ENCODE results near the gene SHISA5.
A peak's percentile ranks its signal among the peaks of the same experiment; 100 is the strongest.
"Not testable (repeated sequence)": the region's sequence is repeated elsewhere in the genome, so short reads cannot be mapped to it uniquely, and the experiment has no call there.

Gene SHISA5
- 35.1 to 109 (median 70.1) reads per million in 18 experiments for total RNA-seq

DNA sequence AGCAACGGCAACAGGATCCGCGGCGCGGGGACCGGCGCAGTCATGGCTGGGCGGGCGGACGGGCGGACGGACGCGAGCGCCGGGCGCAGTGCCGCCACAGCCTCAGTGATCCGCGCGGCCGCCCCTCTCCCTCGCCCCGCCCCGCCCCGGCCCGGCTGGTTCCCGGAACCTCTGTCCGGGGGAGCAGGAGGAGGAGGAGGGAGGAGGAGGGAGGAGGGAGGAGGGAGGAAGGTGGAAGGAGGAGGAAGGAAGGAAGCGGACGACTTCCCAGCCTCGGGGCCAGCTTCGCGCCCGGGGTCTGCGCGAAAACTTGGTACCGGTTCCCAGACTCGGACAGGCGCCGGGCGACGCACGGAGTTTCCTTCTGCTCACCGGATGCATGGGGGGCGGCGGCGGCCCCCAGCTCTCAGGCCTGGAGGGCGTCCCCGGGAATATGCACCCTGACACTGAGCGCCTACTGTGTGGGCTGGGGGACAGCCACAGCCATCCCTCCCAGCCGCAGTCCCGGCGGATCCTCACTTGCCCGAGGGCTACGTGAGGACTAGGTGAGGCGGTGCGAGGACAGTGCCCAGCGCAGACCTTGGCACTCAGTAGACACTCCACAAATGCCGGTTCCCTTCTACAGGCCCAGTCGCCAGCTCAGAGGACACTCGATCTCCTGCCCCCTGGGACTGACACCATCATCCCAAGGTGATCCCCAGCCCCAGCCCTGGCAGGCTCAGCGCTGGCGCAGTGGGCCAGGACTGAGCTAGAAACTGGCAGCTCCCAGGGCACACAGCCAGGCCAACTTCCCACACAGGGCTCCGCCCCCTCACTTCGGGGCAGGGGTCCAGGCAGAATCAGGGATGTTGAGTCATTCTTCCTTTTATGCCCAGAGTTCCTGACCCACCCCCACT is at the start of gene SHISA5:
Gene SHISA5, minus strand, starts transcription at position 124 of the 896 bp plus-strand sequence. Its CDS starts 80 bp downstream, at position 44.
- DNase-seq, result peak; percentile 40 to 57

DNA sequence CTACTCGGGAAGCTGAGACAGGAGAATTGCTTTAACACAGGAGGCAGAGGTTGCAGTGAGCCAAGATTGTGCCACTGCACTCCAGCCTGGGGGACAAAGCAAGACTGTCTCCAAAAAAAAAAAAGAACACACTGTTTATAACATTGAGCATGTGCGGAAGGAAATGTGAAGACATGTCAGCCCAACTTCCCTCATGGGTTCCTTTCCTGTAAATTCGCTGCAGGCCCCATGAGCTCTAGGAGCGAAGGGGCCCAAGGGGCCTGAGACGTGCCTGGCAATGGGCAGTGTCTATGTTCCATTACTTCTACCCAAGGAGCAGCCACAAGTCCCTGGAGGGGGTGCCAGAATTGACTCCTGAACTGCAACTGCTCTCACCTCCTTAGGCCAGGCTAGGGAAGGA is 49.4 kb upstream of the SHISA5 start:
- DNase-seq, result peak; percentile 39 to 43

DNA sequence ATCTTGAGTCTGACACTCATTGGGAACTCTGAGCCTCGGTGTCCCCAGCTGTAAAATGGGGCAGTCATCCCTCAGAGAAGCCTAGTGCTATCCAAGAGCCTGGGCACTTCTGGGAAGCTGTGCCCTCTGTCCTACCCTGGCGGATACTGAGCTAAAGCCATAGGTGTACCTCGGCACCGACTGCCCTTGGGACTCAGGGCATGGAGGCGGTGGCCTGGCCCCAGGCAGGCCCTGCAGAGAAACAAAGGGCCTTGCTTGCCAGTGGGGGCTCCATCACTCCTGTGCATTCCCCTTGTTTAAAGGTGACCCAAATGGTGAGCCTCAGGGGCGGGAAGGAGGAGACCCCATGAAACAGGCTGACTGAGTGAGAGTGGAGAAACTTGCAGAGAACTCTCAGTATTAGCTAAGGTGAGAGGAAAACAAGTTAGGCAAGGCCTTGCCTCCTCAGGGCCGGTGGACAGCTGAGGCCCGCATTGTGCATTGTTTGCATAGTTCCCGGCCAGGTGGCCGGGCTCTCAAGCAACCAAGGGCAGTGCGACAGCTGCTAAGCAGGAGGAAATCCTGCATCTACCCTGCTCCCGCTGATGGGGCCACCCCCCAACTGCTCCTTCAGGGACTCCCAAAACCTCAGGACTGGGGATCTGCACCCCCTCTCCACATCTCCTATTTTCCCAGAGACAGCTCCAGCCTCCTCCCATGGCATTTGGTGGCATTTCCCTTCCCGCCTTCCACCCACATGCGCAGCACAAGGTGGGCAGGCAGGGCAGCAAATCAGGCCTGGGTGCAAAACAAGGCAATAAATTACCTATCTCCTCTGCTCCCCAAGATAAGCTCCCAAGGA is 48.4 kb upstream of the SHISA5 start:
- no peak for DNase-seq

GRCh38 chr3:48551651-48552050 is 47.7 kb upstream of the SHISA5 start:
- DNase-seq, result not testable (repeated sequence)

DNA sequence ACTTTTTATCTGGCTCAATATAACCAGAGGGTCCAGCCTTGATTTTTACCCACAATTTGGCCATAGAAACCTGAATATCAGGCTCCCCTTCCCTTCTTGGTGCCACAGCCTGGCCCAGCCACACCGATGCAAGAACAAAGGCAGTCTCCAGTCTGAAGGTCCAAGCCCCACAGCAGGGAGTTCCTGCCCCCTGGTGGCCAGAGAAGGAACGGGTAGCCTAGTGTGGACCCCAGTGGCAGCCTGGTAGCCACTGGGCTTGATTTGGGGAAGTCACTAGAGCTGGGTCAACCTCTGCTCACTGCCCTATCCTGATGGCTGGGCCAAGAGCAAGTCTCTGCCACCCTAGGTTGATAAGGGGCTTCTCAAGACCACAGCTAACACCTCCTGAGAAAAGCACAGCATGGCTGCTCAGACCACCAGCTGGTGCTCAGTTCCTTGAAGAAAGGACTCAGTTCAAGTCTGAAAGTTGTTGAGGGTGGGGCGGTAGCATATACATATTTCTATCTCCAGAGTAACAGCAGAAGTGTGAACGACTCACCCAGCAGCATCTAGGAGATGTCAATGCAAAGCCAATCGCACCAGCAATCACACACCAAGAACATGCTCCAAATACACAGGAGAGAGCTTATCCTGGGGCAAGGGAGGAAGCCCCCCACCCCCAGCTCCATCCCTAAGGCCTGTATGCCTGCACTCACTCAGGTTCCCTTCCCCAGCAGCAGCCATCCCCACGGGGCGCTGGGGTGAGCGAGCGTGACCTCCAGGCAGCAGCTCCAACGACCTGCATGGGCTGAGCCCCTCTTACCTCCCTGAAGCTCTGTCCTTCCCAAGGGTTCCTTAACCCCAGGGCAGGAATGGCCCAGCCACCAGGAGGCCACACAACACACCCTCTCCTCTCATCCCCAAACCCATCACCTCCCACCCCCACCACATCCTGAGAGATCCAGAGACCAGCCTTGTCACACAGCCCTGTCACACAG is 45.0 kb upstream of the SHISA5 start:
- DNase-seq, result peak; percentile 93 to 97

DNA sequence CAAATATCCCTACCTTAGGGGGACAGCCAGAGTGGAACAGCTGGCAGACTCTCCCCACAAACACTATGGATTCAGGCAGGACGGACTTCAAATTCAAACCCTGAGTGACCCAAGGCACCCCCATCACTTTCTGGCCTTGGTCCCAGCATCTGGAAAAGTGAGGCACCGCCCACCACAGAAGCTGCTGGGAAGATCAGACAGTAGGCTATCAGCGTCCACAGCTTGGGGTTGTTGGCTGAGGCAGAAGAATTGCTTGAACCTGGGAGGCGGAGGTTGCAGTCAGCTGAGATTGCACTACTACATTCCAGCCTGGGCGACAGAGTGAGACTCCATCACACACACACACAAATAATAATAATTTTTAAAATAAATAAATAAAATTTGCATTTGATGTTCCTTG is 44.2 kb upstream of the SHISA5 start:
- no peak for DNase-seq

DNA sequence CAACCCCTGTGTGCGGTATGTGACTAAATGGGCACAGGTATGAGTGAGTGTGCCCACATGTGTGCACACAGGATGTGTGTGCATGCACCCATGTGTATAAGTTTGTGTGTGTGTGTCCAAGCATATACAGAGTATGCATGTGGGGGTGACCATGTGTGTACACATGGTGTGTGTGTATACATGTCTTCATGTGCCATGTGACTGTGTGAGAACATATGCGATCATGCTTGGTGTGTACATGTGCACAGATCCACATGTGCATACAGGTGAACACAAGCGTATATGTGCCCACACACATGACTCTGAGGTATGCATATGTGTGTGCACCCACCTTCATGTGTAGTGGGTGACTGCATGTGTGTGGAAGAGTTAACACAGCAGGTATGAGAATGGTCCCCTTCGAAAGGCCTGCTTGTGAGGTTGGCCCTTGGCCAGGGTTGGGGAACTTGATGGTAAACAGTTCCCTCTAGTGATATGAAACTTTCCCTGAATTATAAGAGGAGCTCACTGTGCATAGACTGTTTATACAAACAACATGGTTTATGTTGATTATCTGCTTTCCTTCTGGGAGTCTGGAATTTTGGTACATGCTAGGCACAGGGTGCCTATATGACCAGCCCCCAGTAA is 42.3 kb upstream of the SHISA5 start:
- no peak for DNase-seq

DNA sequence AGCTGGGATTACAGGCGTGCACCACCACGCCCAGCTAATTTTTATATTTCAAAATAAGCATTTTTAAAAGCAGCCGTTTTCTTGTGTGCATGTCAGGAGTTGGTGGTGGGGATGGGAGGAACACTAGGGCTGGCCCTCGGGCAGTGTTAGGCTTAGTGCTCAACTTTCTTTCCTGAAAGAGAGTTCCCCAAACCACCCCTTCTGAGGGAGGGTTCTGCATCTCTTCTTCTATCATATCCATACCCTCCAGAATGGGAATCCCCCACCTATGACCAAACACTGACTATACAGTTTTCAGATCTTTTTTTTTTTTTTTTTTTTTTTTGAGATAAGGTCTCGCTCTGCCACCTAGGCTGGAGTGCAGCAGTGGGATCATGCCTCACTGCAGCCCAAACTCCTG is 40.2 kb upstream of the SHISA5 start:
- DNase-seq, result no peak

DNA sequence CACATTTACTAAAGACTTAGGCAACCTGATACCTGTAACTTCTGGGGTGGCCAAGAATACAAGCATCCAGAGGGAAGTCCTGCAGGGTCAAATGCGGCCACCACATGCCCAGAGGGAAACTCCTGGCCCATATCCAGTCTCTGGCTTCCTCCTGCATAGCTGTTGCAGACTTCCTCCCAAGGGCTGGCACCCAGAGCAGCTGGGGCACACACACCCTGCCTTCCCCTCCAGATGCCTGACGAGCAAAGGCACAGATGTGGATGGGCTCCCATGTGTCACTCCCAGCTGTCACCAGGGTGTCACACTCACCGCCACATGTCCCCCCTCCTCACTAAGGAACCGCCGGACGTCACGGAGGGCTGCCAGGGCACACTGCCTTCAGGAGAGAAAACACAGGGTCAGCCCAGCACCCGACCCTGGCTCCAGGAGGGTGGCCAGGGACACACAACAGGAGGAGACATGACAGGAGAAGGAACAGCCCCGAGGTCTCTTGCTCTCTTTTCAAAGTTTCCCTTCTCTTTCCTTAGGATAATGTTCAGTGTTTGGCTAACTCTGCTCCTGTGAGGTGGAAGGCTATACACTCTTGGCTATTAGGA is 39.4 kb upstream of the SHISA5 start:
- peak; percentile 69 to 72 for DNase-seq

DNA sequence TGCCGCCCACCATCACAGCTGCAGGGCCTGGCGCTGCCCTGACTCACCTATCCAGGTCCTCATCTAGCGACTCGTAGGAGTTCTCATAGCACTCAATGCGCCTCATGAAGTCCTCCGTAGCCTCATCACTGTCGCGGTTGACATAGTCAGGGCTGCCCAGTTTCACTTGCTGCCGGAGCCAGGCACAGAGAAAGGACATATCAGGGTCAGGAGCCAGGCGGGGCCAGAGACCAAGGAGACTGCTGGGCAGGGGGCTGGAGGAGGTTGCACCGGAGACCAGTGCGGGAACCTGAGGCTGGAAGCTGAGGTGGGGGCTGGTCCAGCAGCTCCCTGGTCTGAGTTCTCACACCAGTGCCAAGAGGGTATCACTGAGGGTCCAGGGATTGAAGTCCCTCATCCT is 34.5 kb upstream of the SHISA5 start:
- no peak for DNase-seq

- DNase-seq, result no peak
These were observed 32.8 kb upstream of the SHISA5 start for GRCh38 chr3:48536785-48537184.

- no peak for DNase-seq
These were observed 32.1 kb upstream of the SHISA5 start for GRCh38 chr3:48536116-48536515.

DNA sequence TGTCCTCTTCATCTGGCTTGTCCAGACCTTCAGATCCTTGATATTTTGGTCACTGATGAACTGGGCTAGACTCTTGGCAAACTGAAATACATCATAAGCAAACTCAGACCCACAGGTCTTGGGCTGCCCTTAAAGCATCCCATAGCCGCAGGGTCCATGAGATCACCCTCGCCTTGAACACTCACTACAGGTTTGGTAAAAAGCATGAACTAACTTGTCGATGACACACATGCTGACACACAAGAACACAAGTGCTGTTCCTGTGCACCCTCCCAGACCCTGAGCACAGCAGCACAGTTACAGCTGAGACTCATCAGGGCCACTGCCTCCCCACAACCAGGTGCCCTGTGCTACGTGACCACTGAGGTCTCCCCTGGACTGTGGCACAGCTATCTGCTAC is 31.6 kb upstream of the SHISA5 start:
- DNase-seq, result no peak

DNA sequence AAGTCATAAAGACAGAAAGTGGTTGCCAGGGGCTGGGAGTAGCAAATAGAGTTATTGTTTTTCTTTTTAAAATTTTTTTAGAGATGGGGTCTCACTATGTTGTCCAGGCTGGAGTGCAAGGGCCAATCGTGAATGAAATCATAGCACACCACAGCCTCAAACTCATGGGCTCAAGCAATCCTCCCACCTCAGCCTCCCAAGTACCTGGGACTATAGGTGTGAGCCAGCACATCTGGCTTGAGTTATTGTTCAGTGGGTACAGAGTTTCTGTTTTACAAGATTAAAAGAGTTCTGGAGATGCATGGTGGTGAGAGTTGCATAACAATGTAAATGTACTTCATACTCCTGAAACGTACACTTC is 29.0 kb upstream of the SHISA5 start:
- DNase-seq, result no peak

DNA sequence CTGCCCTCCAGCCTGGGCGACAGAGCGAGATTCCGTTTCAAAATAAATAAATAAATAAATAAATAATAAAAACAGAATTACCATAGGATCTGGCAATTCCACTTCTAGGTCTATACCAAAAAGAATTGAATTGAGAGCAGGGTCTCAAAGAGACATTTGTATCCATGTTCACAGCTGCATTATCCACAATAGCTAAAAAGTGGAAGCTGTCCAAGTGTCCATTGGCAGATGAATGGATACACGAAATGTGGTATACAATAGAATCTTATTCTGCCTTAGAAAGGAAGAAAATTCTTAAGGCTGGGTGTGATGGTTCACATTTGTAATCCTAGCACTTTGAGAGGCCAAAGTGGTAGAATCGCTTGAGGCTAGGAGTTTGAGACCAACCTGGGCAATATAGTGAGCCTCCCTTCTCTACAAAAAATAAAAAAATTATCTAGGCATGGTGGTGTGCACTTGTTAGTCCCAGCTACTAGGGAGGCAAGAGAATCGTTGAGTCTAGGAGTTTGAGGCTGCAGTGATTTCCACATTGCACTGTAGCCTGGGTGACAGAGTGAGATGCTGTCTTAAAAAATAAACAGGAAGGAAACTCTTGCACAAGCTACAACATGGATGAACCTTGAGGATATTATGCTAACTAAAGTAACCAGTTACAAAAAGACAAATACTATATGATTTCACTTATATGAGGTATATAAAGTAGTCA is 28.4 kb upstream of the SHISA5 start:
- DNase-seq, result peak; percentile 74 to 84

GRCh38 chr3:48530701-48531100 is 26.7 kb upstream of the SHISA5 start:
- peak; percentile 53 to 73 for DNase-seq

DNA sequence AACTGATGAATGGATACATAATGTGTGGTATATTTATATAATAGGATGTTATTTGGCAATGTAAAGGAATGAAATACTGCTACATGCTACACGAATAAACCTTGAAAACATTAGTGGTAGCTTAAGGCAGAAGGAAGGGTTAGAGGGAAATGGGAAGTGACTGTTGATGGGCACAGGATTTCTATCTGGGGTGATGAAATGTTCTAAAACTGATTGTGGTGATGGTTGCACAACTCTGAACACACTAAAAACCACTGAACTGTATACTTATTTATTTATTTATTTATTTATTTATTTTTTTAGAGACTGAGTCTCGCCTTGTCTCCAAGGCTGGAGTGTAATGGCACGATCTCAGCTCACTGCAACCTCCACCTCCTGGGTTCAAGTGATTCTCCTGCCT is 24.8 kb upstream of the SHISA5 start:
- peak; percentile 78 to 85 for DNase-seq

GRCh38 chr3:48528048-48528447 is 24.1 kb upstream of the SHISA5 start:
- DNase-seq, result peak; percentile 80 to 85

- DNase-seq, result no peak
These were observed 21.0 kb upstream of the SHISA5 start for GRCh38 chr3:48524970-48525369.

DNA sequence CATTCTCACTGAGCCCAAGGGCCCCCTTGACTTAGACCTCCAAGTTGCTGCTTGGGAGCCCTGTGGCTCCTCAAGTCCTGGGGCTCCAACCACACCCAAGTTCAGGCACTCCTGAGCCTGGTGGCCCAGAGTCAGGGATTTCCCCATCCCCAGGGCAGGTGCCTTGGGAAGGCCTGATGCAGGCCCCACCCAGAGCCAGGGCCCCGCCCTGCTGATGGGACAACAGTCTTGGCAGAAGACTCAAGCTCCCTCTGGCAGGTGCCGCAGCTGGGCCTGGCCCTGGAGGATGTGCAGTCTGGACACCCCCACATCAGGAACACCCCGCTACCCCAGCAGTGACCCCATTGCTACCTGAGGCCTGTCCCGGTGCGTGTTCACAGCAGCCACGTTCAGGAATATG is 17.7 kb upstream of the SHISA5 start:
- no peak for DNase-seq

DNA sequence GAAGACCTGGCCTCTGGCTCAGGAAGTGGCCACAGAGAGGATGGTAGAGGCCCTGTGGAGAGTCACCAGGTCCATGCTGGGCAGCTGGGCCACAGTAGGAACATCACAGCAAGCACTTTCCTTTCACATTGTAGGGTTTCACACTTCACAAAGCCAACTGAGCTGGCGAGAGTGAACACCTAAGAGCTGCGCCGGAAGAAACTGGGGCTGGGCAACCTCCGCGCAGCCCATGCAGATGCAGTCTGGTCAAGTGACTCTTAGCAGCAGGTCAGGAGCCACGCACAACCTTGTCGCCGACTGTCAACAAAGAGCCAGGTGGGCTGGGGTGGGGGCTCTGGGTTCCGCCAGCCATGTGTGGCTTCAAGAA is 15.3 kb upstream of the SHISA5 start:
- DNase-seq, result no peak
